HUDEP-2 (cell line): Measurements from ENCODE around the gene PERM1.
"Not testable (repeated sequence)": the region's sequence is repeated elsewhere in the genome, so short reads cannot be mapped to it uniquely, and the experiment has no call there.

Experiments used
- DNase-seq, 76 experiments: peaks; one replicate each; lab custom pipeline; 2025; ENCODE audit not compliant: unreplicated experiment in 76 of 76; lab: John Stamatoyannopoulos, UW

PERM1 gene

GRCh38 chr1:1017397-1018320 lies 35.8 kb upstream of the PERM1 start:
- DNase-seq = not testable (repeated sequence)

GRCh38 chr1:1014799-1015681 lies 33.1 kb upstream of the PERM1 start:
- peak in 21 of 76 experiments; percentile 7 to 52 (median 21) for DNase-seq

- no peak for DNase-seq
Measured at GRCh38 chr1:1013922-1014648, 32.2 kb upstream of the PERM1 start.

GRCh38 chr1:1013105-1013921 lies 31.4 kb upstream of the PERM1 start, which contains the start of gene ISG15:
Gene ISG15, plus strand, starts transcription at chr1:1013497. Its CDS starts 77 bp downstream, at chr1:1013574.
- DNase-seq = peak in 71 of 76 experiments; percentile 29 to 85 (median 70)

- not testable (repeated sequence) for DNase-seq
Measured at GRCh38 chr1:1012736-1013104, 30.8 kb upstream of the PERM1 start.

- no peak for DNase-seq
Measured at GRCh38 chr1:1011396-1011949, 29.6 kb upstream of the PERM1 start.

GRCh38 chr1:1010131-1010530 lies 28.2 kb upstream of the PERM1 start:
- not testable (repeated sequence) for DNase-seq

GRCh38 chr1:1006305-1007159 lies 24.6 kb upstream of the PERM1 start:
- no peak for DNase-seq

GRCh38 chr1:1005774-1006304 lies 23.9 kb upstream of the PERM1 start:
- no peak for DNase-seq

- peak in 50 of 76 experiments; percentile 6 to 67 (median 41) for DNase-seq
Measured at GRCh38 chr1:1004780-1005697, 23.1 kb upstream of the PERM1 start.

- DNase-seq = no peak
Measured at GRCh38 chr1:1004420-1004779, 22.5 kb upstream of the PERM1 start.

GRCh38 chr1:1003618-1004419 lies 21.9 kb upstream of the PERM1 start:
- no peak for DNase-seq

GRCh38 chr1:1001057-1001783 lies 19.3 kb upstream of the PERM1 start:
- DNase-seq = peak in 2 of 76 experiments; percentile 43 to 86

GRCh38 chr1:1000357-1001056 lies 18.6 kb upstream of the PERM1 start:
- DNase-seq = peak in 68 of 76 experiments; percentile 17 to 86 (median 62)

GRCh38 chr1:999725-1000356 lies 17.9 kb upstream of the PERM1 start, which contains the start of gene HES4:
Gene HES4, minus strand, starts transcription at chr1:1000097. Its CDS starts 124 bp downstream, at chr1:999973.
- DNase-seq = peak in 73 of 76 experiments; percentile 15 to 87 (median 71)
